GM18520 (cell line): ENCODE results near the gene CLDN9.
"Not testable (repeated sequence)": the region's sequence is repeated elsewhere in the genome, so short reads cannot be mapped to it uniquely, and the experiment has no call there.

Source experiments
- ATAC-seq: cut with Tn5 transposase; IDR thresholded peaks from one replicate; pipeline ENCODE4 v1.9.1; 2021; ENCODE audit not compliant: unreplicated experiment

The CLDN9 gene

GRCh38 chr16:3054965-3055733 lies 42.4 kb downstream of the CLDN9 start:
- ATAC-seq = no peak

DNA sequence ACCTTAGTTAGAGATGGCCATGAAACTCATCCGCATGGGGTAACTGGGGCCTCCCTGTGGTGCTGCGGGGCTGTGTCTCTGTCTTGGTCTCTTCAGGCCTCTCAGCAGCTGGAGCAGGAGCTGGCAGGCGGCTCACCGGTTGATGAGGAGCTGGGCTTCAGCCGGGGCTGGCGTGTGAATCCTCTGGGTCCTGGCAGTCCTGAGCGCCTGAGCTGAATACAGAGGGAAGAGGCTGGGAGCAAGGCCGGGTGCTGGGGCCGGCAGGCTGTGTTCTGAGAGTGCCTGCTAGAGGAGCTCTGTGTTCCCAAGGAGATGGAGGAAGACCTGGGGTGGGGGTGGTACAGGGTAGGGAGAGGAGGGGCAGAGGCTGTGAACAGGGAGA lies 43.0 kb downstream of the CLDN9 start:
- ATAC-seq = not testable (repeated sequence)

DNA sequence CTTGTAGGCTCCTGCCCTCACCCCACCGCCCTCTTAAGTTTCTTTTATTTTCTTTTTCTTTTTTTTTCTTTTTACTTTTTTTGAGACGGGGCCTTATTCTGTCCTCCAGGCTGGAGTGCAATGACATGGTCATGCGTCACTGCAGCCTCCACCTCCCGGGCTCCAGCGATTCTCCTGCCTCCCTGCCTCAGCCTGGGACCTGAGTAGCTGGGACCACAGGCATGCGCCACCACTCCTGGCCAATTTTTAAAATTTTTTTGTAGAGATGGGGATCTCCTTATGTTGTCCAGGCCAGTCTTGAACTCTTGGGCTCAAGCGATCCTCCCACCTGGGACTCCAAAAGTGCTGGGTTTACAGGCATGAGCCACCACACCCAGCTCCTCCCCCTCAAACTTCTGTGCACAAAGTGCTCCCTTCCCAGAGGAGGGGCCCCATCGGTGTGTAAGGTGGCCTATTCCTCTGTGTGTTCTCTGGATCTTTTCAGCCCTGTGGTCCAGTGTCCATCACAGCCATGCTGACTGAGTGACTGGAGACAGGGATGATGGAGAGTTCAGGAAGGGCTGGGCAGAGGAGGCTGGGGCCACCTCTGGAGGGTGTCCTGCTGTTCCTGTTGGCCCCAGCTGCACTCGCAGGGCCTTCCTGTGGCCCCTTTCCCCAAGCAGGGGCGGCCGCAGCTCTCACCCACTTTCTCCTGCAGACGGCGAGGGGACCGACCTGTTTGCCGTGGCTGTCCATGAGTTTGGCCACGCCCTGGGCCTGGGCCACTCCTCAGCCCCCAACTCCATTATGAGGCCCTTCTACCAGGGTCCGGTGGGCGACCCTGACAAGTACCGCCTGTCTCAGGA lies 43.8 kb downstream of the CLDN9 start:
- no peak for ATAC-seq

GRCh38 chr16:3057181-3058138 lies 44.7 kb downstream of the CLDN9 start:
- ATAC-seq = no peak

DNA sequence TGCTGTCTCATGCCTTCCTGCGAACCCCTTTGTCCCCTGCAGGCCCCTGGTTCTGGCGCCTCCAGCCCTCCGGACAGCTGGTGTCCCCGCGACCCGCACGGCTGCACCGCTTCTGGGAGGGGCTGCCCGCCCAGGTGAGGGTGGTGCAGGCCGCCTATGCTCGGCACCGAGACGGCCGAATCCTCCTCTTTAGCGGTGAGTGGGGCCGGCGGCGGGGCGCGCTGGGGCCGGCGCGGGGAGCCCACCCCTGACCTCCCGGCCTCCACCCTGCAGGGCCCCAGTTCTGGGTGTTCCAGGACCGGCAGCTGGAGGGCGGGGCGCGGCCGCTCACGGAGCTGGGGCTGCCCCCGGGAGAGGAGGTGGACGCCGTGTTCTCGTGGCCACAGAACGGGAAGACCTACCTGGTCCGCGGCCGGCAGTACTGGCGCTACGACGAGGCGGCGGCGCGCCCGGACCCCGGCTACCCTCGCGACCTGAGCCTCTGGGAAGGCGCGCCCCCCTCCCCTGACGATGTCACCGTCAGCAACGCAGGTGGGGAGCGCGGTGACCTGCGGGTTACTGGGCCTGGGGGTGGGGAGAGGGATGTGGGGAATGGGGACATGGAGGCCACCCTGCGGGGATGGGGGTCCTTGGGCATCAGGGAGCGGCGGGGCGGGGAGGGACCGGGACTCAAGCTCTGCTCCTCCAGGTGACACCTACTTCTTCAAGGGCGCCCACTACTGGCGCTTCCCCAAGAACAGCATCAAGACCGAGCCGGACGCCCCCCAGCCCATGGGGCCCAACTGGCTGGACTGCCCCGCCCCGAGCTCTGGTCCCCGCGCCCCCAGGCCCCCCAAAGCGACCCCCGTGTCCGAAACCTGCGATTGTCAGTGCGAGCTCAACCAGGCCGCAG lies 45.7 kb downstream of the CLDN9 start:
- ATAC-seq = no peak

DNA sequence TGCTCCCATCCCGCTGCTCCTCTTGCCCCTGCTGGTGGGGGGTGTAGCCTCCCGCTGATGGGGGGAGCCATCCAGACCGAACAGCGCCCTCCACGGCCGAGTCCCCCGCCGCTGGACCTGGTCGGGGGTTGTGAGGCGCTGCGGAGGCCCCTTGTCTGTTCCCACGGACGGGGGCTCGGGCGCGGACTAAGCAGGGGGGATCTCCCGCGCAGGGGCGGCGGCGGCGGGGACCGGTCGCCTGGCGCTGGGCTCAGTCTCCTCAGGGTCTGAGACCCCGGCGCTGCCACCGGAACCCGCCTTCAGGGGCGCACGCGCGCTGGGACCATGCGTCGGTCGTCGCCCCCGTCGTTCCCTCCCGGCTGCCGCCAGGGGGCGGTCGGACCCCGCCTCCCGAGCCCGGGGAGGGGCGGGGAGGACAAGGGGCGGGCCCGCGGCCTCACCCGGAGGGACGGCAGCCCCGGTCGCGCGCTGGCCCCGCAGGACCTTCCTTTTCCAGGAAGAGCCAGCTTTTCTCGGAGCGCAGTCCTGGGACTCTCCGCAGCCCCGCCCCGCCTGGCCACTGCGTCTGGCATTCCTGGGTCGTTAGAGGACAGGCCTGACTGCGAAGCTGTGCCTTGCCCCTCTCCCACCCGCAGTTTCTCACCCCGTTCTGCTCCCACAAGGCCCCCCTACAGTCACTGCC lies 46.5 kb downstream of the CLDN9 start:
- peak; percentile 70 for ATAC-seq

DNA sequence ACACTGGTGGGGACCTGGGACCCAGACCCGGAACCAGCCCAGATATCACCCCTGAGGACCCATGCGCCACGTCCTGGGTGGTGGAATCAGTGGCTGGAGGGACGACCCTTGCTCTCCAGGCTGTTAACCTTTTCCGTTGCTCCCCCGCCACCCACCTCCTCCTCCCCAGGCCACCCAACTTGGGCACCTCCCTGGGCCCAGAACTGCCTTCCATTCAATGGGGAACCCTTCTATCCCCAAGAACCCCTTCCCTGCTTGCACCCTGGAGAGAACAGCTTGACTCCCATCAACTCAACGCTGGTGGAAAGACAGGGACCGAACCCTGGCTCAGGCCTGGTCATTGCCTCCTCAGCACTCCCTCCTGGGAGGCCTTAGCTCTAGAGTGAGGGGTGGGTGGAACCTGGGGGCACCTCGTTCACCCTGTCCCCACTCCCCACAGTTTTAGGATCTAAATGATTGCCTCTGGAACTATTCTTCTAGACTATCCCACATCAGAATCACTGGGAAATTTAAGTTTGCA lies 47.1 kb downstream of the CLDN9 start:
- no peak for ATAC-seq

- ATAC-seq = no peak
These were observed 47.8 kb downstream of the CLDN9 start for GRCh38 chr16:3060339-3061127.

DNA sequence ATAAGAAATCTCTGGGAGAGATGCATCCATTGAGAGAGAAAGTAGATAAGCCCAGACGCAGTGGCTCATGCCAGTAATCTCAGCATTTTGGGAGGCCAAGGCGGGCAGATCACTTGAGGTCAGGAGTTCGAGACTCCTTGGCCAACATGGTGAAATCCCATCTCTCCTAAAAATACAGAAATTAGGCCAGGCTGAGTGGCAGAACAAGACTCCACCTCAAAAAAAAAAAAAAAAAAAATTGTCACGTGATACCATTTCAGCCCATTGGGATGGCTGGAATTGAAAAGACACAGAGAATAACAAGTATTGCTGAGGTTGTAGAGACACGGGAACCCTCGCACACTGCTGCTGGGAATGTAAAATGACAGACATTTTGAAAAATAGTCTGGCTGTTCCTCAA lies 49.8 kb downstream of the CLDN9 start:
- no peak for ATAC-seq

- no peak for ATAC-seq
These were observed 51.1 kb downstream of the CLDN9 start for GRCh38 chr16:3063625-3064386.
